ENCODE measurements around the gene SKOR2.
"Not testable (repeated sequence)": the region's sequence is repeated elsewhere in the genome, so short reads cannot be mapped to it uniquely, and the experiment has no call there.

The SKOR2 gene

DNA sequence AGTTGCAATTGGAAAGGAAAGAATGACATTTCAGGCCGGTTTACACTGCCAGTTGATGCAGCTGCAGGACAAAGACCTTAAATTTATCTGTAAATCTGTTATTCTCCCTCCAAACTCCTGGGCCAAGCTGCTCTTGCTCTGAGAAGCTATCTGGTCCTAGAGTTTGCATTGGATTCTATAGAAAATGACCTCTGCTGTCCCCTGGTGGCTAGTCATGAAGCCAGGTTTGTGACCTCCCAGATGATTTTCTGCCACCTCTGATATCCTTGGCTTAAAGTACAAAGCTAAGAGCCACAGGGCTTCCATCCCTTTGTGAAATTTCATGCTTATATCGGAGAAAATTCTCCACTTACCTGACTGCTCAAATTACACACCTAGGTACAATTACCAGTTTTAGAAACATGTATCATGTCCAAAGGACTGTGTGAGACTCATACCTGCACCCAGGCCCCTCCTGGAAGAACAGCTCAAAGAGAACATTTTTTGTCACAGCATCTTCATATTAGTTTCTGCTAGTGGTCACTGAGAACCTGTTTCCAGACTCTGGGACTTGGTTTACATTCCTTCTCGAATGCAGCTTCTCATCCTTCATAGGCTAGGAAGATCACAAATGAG is 46.4 kb downstream of the SKOR2 start:
- Histone ChIP-seq H3K4me1 (ENCODE audit: insufficient read depth, low read length) (no peaks in the 10 kb centered on the region), H3K9me3 (ENCODE audit: insufficient read depth, low read length, severe bottlenecking) (no peaks in the 10 kb centered on the region), H3K27ac (ENCODE audit: low read length) (no peak overlapping the region), H3K79me2 (ENCODE audit: insufficient read depth, low read length) (no peaks in the 10 kb centered on the region), H3K9ac (ENCODE audit: low read depth, low read length) (no peak overlapping the region), H4K20me1 (ENCODE audit: insufficient read depth, low read length) (no peaks in the 10 kb centered on the region), H2AFZ (ENCODE audit: low read depth, low read length) (no peak overlapping the region), H3K36me3 (ENCODE audit: insufficient read depth, low read length) (no peaks in the 10 kb centered on the region), H3K4me3 (ENCODE audit: low read depth in 1 of 2, low read length in 2 of 2) (no peak overlapping the region), H3K4me2 (ENCODE audit: insufficient read depth, low read length) (no peak overlapping the region), H3K27me3 (ENCODE audit: insufficient read depth, low read length, poor library complexity) (peaks cover 43% of the 10 kb centered on the region)
- 0 out of 3 replicates have a peak, but pooled peaks have one; percentile 54 for ATAC-seq (ENCODE audit: insufficient read depth, low read depth)
- peak; percentile 30 for DNase-seq
- no peak for TF ChIP-seq EZH2 (IDR thresholded peaks at IDR 0.05; ENCODE audit: borderline replicate concordance, low read depth, low read length, severe bottlenecking)
- TF ChIP-seq, protein P1, sequence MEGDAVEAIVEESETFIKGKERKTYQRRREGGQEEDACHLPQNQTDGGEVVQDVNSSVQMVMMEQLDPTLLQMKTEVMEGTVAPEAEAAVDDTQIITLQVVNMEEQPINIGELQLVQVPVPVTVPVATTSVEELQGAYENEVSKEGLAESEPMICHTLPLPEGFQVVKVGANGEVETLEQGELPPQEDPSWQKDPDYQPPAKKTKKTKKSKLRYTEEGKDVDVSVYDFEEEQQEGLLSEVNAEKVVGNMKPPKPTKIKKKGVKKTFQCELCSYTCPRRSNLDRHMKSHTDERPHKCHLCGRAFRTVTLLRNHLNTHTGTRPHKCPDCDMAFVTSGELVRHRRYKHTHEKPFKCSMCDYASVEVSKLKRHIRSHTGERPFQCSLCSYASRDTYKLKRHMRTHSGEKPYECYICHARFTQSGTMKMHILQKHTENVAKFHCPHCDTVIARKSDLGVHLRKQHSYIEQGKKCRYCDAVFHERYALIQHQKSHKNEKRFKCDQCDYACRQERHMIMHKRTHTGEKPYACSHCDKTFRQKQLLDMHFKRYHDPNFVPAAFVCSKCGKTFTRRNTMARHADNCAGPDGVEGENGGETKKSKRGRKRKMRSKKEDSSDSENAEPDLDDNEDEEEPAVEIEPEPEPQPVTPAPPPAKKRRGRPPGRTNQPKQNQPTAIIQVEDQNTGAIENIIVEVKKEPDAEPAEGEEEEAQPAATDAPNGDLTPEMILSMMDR (IDR thresholded peaks at IDR 0.05; ENCODE audit: borderline replicate concordance, extremely low read depth, low read length, poor library complexity, severe bottlenecking), result peak; percentile 70

DNA sequence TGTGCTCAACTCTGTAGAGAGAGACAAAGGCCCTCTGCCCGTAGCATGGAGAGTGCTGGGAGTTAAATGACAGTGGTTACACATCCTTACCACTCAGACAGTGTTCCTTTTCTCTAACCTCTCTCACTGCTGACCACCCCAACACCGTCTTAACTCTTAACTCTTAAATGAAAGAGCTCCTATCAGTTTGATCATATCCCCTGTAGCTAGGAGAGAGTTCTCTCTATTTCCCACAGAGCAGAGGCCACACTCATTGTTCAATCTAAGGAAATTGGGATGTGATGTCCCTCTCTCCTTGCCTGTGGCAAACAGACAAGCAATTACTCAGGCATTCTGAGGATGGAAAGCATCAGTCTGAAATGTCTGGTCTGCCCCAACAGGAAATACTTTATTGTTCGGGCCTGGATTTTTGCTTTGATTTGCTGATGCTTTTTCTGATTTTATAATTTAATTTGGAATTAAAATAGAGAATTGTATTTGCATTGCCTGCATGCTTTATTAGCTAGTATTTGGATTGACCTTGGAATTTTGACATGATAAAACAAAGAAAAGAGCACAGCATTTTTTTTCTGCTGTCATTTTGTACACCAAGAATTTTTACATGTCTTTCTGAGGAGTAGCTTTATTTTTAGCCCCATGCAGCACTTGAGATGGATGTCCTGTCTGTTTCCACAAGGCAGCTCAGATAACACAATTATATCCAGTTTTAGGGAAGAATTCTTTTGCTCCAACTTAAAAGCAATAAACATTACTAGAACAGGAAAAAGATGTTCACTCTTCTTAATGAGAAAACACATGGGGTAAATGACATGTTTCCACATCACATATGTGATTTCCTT is 47.6 kb downstream of the SKOR2 start:
- no peak for ATAC-seq (ENCODE audit: insufficient read depth, low read depth)
- Histone ChIP-seq H3K79me2 (ENCODE audit: insufficient read depth, low read length) (no peaks in the 10 kb centered on the region), H3K4me3 (ENCODE audit: low read depth in 1 of 2, low read length in 2 of 2) (no peak overlapping the region), H2AFZ (ENCODE audit: low read depth, low read length) (no peak overlapping the region), H3K27ac (ENCODE audit: low read length) (no peak overlapping the region), H3K36me3 (ENCODE audit: insufficient read depth, low read length) (no peaks in the 10 kb centered on the region), H3K9me3 (ENCODE audit: insufficient read depth, low read length, severe bottlenecking) (no peaks in the 10 kb centered on the region), H4K20me1 (ENCODE audit: insufficient read depth, low read length) (no peaks in the 10 kb centered on the region), H3K9ac (ENCODE audit: low read depth, low read length) (no peak overlapping the region), H3K4me2 (ENCODE audit: insufficient read depth, low read length) (no peak overlapping the region), H3K27me3 (ENCODE audit: insufficient read depth, low read length, poor library complexity) (peaks cover 37% of the 10 kb centered on the region), H3K4me1 (ENCODE audit: insufficient read depth, low read length) (no peaks in the 10 kb centered on the region)
- TF ChIP-seq EZH2 (IDR thresholded peaks at IDR 0.05; ENCODE audit: borderline replicate concordance, low read depth, low read length, severe bottlenecking), result no peak
- TF ChIP-seq, protein P1 (IDR thresholded peaks at IDR 0.05; ENCODE audit: borderline replicate concordance, extremely low read depth, low read length, poor library complexity, severe bottlenecking), result no peak
- DNase-seq, result no peak

DNA sequence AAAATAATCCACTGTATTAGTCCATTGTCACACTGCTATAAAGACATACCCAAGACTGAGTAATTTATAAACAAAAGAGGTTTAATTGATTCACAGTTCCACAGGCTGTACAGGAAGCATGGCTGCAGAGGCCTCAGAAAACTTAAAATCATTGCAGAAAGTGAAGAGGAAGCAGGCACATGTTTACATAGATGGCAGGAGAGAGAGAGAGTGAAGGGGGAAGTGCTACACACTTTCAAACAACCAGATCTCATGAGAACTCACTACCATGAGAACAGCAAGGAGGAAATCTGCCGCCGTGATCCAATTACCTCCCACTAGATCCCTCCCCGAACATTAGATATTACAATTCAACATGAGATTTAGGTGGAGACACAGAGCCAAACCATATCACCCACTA is 55.5 kb downstream of the SKOR2 start:
- not testable (repeated sequence) for DNase-seq; H3K9ac ChIP-seq (ENCODE audit: low read depth, low read length); H3K79me2 ChIP-seq (ENCODE audit: insufficient read depth, low read length); H2AFZ ChIP-seq (ENCODE audit: low read depth, low read length); H3K27me3 ChIP-seq (ENCODE audit: insufficient read depth, low read length, poor library complexity); H3K4me1 ChIP-seq (ENCODE audit: insufficient read depth, low read length); H4K20me1 ChIP-seq (ENCODE audit: insufficient read depth, low read length); H3K27ac ChIP-seq (ENCODE audit: low read length); H3K36me3 ChIP-seq (ENCODE audit: insufficient read depth, low read length); H3K9me3 ChIP-seq (ENCODE audit: insufficient read depth, low read length, severe bottlenecking); H3K4me2 ChIP-seq (ENCODE audit: insufficient read depth, low read length); H3K4me3 ChIP-seq (ENCODE audit: low read depth in 1 of 2, low read length in 2 of 2); ATAC-seq (ENCODE audit: insufficient read depth, low read depth)

DNA sequence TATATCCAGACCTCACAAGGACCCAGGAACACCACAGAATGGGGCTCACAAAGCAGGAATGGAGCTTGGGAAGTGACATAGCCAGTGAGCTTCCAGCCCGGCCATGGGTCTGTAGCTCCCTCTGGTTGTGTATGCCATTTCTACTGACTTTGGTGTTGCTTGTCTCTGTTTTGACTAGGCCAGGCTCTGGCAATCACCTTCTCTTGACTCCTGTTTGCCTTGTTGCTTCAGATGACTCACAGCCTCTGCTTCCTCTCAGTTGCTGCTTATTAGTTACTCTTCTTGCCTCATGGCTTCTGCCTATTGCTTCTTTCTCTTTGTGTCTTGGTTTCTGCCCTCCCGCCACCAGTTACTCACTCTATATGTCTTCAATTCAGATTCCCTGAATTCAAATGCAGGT is 59.5 kb downstream of the SKOR2 start:
- no peak overlapping the region for H3K4me2 ChIP-seq (ENCODE audit: insufficient read depth, low read length)
- peaks cover 6% of the 10 kb centered on the region for H3K27me3 ChIP-seq (ENCODE audit: insufficient read depth, low read length, poor library complexity)
- no peaks in the 10 kb centered on the region for H4K20me1 ChIP-seq (ENCODE audit: insufficient read depth, low read length)
- H3K9ac ChIP-seq (ENCODE audit: low read depth, low read length), result no peak overlapping the region
- H3K36me3 ChIP-seq (ENCODE audit: insufficient read depth, low read length), result no peaks in the 10 kb centered on the region
- no peak overlapping the region for H3K4me3 ChIP-seq (ENCODE audit: low read depth in 1 of 2, low read length in 2 of 2)
- H3K27ac ChIP-seq (ENCODE audit: low read length), result no peak overlapping the region
- no peaks in the 10 kb centered on the region for H3K9me3 ChIP-seq (ENCODE audit: insufficient read depth, low read length, severe bottlenecking)
- ATAC-seq (ENCODE audit: insufficient read depth, low read depth) (no peak), DNase-seq (no peak)
- no peaks in the 10 kb centered on the region for H3K79me2 ChIP-seq (ENCODE audit: insufficient read depth, low read length)
- H2AFZ ChIP-seq (ENCODE audit: low read depth, low read length), result no peak overlapping the region
- TF ChIP-seq, protein P1 (IDR thresholded peaks at IDR 0.05; ENCODE audit: borderline replicate concordance, extremely low read depth, low read length, poor library complexity, severe bottlenecking), result no peak
- TF ChIP-seq EZH2 (IDR thresholded peaks at IDR 0.05; ENCODE audit: borderline replicate concordance, low read depth, low read length, severe bottlenecking), result no peak
- no peaks in the 10 kb centered on the region for H3K4me1 ChIP-seq (ENCODE audit: insufficient read depth, low read length)
